ENCODE measurements around the gene CLSTN1.
"Not testable (repeated sequence)": the region's sequence is repeated elsewhere in the genome, so short reads cannot be mapped to it uniquely, and the experiment has no call there.

CLSTN1 gene

DNA sequence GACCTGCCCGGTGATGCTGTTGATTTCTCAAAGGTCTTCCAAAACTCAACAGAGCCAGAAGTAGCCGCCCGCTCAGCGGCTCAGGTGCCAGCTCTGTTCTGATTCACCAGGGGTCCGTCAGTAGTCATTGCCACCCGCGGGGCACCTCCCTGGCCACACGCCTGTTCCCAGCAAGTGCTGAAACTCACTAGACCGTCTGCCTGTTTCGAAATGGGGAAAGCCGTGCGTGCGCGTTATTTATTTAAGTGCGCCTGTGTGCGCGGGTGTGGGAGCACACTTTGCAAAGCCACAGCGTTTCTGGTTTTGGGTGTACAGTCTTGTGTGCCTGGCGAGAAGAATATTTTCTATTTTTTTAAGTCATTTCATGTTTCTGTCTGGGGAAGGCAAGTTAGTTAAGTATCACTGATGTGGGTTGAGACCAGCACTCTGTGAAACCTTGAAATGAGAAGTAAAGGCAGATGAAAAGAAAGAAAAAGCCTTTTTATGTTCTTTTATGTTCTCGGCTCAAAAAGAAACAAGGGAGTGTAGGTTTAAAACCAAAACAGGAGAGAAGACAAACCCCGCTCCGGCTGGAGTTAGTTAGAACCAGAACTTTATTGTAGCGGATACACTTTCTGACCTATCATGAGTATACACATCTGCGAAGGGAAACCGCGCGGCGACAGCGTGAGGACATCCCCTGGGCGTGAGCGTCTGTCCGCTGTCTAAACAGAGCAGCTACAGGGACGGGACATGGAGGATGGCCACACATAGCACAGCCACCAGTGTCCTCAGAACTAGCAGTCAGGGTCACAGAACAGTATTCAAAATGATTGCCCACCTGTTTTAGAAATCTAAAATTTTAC, 95.1 kb downstream of the CLSTN1 start:
- peak; percentile 61 for DNase-seq (ENCODE audit: low spot score)

DNA sequence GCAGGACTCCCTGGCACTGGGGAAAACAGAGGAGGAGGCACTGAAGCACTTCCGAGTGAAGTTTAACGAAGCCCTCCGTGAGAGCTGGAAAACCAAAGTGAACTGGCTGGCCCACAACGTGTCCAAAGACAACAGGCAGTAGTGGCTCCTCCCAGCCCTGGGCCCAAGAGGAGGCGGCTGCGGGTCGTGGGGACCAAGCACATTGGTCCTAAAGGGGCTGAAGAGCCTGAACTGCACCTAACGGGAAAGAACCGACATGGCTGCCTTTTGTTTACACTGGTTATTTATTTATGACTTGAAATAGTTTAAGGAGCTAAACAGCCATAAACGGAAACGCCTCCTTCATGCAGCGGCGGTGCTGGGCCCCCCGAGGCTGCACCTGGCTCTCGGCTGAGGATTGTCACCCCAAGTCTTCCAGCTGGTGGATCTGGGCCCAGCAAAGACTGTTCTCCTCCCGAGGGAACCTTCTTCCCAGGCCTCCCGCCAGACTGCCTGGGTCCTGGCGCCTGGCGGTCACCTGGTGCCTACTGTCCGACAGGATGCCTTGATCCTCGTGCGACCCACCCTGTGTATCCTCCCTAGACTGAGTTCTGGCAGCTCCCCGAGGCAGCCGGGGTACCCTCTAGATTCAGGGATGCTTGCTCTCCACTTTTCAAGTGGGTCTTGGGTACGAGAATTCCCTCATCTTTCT, 96.7 kb downstream of the CLSTN1 start:
- no peak for DNase-seq (ENCODE audit: low spot score)

DNA sequence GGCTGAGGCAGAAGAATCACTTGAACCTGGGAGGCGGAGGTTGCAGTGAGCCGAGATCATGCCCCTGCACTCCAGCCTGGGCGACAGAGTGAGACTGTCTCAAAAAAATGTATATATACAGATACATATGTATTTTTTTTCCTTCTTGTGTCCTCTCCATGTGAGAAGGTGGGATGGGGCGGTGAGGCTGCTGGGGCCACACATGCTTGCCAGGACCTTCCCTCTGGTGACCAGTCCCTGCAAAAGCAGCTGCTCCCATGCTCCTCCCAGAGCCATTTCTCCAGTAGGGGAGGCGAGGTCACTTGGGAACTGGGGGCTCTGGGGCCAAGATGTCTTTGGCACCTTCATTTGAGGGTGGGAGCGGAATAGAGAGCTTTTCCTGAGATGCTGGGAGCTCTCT, 97.4 kb downstream of the CLSTN1 start:
- no peak for DNase-seq (ENCODE audit: low spot score)

DNA sequence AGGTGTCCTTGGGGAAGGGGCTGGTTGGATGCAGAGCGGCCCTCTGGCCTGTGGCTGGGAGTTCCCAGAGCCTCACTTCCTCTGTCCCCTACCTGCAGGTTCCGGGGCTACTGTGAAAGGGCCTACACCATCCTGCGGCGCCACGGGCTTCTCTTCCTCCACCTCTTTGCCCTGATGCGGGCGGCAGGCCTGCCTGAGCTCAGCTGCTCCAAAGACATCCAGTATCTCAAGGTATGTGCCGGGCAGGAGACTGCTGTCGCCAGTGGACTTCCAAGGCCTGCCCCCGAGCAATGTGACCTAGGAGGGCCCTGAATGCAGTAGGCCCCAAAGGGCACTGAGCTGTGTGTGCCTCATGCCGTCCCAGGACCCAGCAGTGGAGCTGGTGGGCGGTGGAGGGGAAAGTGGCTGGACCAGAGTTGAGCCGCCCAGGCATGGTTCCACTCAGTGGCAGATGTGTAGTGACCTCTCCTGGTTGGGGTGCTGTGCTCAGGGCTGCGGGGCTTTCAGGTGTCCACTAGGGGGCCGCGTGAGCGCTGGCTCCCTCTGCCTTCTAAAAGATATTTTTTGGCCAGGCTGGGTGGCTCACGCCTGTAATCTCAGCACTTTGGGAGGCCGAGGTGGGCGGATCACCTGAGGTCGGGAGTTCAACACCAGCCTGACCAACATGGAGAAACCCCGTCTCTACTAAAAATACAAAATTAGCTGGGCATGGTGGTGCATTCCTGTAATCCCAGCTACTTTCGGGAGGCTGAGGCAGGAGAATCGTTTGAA, 98.9 kb downstream of the CLSTN1 start:
- DNase-seq (ENCODE audit: low spot score): peak; percentile 73

DNA sequence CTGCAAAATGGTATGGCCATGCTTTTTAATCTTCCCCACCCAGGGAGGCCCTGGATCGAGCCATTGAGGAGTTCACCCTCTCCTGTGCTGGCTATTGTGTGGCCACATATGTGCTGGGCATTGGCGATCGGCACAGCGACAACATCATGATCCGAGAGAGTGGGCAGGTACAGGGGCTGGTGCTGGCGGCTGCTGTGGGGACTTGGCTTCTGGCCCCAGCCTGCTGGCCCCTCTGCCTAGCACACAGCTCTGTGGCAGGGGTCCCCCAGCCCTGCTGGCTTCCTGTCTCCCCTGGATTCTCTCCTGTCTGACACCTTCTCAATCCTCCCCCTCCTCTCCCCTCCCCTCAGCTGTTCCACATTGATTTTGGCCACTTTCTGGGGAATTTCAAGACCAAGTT, 99.8 kb downstream of the CLSTN1 start:
- no peak for DNase-seq (ENCODE audit: low spot score)

DNA sequence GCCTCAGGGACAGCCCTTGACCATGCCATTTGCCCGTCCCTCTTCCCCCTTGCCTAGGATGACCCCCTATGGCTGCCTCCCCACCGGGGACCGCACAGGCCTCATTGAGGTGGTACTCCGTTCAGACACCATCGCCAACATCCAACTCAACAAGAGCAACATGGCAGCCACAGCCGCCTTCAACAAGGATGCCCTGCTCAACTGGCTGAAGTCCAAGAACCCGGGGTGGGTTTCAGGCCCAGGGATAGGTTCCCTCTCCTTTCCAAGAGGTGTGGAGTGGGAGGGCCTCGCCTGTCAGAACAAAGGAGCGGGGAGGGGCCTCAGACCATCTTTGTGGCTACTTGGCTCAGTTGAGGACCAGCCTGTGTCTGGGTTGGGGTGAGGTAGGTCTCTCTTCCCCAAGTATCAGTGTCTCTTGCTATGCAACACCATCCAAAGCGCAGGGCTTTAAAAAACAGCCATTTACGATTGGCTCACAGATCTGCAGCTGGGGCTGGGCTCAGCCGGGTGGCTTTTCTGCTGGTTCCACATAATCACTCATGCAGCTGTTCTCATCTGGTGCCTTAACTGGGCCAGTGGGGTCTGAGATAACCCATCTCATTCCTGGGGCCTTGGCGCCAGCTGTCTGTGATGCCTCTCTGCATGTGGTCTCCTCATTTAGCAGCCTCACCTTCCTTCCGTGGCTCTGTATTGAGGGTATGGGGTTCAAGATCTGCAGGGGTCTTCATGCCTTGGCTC, 100.5 kb downstream of the CLSTN1 start:
- no peak for DNase-seq (ENCODE audit: low spot score)

DNA sequence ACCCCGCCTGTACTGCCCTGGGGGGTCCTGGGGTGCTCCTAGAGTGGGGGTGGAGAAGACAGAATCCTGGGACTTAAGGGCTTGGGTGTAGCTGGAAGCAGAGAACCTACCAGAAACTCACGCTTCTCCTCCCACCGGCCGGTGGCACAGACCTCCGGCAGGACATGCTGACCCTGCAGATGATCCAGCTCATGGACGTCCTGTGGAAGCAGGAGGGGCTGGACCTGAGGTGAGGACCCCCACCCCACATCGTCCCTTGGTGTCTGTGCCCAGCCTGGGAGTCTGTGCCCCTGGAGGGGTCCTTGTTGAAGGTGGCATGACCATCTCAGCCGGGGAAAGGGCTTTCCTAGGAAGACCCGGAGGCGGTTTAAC, 101.4 kb downstream of the CLSTN1 start:
- no peak for DNase-seq (ENCODE audit: low spot score)

DNA sequence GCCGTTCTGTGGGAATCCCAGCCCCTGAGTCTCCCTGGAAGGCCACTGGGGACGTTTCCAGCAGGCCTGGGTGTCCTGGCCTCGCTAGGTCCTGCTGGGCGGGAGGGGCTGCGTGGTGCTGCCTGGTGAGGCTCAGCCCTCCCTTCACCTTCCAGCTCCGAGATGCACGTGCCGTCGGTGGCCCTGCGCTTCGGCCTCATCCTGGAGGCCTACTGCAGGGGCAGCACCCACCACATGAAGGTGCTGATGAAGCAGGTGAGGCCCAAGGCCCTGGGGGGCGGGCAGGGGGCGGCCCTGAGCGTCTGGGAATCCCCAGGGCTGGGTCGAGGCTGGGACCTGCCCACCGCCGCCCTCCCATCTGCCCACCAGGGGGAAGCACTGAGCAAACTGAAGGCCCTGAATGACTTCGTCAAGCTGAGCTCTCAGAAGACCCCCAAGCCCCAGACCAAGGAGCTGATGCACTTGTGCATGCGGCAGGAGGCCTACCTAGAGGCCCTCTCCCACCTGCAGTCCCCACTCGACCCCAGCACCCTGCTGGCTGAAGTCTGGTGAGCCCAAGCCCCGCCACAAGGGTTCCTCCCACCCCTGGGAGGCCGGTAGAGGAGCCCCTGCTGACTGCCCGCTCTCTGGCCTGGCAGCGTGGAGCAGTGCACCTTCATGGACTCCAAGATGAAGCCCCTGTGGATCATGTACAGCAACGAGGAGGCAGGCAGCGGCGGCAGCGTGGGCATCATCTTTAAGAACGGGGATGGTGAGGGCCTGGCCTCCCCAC, 102.0 kb downstream of the CLSTN1 start:
- peak; percentile 67 for DNase-seq (ENCODE audit: low spot score)

DNA sequence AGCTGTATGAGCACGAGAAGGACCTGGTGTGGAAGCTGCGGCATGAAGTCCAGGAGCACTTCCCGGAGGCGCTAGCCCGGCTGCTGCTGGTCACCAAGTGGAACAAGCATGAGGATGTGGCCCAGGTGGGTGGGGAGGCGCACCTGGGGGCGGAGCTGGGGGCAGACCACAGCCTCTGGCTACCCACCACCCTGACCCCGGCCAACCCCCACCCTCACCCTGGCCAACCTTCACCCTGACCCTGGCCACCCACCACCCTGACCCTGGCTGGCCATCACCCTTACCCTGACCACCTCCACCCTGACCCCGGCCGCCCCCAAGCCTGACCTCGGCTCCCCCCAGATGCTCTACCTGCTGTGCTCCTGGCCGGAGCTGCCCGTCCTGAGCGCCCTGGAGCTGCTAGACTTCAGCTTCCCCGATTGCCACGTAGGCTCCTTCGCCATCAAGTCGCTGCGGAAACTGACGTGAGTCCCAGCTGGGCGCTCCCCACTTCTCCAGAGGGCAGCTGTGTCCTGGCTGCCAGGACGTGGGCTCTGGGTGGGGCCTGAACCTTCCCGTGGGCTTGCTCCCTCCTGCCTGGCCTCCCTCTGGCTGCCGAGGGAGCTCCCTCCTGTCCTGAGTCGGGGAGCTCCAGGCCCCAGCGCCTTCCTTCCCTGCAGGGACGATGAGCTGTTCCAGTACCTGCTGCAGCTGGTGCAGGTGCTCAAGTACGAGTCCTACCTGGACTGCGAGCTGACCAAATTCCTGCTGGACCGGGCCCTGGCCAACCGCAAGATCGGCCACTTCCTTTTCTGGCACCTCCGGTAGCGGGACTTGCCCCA, 102.8 kb downstream of the CLSTN1 start:
- no peak for DNase-seq (ENCODE audit: low spot score)

DNA sequence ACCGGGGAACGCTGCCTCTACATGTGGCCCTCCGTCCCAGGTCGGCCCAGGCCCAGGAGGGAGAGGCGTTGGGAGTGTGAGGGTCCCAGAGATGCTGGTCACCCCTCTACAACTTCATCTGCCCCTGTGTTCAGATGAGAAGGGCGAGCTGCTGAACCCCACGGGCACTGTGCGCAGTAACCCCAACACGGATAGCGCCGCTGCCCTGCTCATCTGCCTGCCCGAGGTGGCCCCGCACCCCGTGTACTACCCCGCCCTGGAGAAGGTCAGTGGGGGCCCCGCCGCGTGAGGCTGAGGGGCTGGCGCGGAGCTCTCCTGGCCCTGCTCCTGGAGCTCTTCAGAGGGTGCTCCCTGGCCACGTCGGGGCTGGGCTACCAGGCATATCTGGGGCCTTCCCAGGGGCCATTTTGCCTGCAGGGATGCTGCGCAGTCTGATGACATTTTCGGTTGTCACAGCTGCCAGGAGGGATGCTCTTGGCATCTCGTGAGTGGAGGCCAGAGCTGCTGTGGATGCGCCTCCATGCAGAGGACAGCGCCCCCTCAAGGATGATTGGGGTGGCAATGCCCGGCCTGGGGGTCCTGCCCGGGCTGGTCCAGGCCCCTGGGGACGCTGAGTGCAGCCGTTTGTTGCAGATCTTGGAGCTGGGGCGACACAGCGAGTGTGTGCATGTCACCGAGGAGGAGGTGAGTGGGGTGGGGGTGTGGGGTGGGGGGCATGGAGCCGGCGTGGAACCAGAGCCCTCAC, 103.6 kb downstream of the CLSTN1 start:
- DNase-seq (ENCODE audit: low spot score): no peak

DNA sequence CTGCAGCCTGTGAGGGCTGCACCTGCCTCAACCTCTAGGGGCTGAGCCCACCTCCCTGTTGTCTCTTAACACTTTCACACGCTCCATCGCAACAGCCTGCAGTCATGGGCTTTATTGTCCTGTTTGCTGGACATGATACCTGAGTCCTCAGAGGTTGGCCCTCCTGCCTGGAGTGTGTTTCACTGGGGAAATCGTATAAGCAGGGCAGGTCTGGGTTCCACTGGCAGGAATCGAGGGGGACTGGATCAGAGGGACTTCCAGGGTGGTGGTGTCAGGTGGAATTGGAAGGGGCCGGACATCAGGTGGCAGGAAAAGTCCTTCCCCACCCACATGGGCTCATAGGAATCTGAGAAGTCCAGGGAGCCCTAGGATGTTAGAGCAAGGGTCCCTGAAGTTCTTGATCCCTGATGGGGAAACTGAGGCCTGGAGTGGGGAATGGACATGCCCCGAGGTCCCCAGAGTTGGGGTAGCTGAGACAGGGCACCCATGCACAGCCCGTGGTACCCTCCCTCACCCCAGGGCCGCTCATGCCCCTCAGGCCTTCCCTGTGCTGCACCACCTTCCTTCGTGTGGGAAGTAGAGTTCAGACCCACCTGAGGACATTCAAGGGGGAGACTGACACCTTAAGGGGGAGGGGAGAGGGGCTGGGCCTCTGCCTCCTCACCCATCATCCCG, 105.6 kb downstream of the CLSTN1 start:
- no peak for DNase-seq (ENCODE audit: low spot score)

DNA sequence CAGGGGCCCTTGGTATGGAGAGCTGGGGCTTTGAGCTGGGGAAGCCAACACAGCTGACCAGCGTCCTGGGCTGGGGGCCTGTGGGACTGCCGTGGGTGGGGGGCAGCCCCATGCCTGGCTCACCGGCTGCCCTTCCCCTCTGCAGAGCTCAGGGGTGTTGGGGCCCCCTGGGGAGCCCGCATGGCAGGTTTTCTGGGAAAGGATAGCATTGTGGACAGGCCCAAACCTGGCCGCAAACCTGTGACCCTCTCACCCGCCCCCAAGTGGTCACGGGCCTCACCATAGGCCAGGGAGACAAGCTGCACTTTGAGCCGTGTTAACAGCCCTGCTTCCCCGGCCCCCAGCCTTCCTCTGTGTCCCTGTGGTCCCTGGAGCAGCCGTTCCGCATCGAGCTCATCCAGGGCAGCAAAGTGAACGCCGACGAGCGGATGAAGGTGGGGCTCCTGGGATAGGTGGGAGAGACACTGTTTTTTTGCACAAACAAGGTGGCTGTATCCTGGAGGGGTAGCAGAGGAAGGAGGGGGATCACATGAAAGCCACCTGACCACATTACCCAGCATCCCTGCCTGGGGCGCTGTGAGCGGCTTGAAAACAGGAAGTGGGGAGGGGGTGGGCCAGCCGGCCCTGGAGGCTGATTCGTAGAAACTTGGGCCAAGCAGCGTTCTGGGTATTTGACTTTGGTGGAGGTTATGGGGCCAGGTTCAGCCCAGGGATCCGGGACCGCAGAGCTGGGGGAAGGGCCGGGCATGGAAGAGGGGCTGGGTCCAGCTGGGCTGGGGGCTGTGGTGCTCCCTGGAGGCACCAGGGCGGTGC, 106.4 kb downstream of the CLSTN1 start:
- DNase-seq (ENCODE audit: low spot score): peak; percentile 95

DNA sequence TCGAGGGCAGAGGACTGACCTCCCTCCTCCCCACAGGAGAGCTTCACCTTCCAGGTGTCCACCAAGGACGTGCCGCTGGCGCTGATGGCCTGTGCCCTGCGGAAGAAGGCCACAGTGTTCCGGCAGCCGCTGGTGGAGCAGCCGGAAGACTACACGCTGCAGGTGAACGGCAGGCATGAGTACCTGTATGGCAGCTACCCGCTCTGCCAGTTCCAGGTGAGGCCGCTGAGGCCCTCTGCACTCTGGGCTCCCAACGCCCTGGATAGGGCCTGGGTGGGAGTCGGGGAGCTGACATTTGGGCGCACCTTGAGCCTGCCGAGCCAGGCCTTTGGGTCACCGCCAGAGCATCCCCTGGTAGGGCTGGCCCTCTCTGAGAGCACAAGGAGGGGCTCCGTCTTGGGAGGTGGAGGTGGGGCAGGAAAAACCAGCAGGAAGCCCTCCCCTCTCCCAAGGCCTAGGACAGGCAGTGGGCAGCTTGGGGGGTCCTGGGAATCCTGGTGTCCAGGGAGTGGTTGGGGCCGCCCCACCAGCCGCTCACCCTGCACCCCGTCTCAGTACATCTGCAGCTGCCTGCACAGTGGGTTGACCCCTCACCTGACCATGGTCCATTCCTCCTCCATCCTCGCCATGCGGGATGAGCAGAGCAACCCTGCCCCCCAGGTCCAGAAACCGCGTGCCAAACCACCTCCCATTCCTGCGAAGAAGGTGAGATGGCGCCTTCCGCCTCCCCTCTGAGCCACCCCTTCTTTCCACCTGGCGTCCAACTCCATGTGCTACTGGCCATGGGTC, 107.2 kb downstream of the CLSTN1 start:
- DNase-seq (ENCODE audit: low spot score): no peak

DNA sequence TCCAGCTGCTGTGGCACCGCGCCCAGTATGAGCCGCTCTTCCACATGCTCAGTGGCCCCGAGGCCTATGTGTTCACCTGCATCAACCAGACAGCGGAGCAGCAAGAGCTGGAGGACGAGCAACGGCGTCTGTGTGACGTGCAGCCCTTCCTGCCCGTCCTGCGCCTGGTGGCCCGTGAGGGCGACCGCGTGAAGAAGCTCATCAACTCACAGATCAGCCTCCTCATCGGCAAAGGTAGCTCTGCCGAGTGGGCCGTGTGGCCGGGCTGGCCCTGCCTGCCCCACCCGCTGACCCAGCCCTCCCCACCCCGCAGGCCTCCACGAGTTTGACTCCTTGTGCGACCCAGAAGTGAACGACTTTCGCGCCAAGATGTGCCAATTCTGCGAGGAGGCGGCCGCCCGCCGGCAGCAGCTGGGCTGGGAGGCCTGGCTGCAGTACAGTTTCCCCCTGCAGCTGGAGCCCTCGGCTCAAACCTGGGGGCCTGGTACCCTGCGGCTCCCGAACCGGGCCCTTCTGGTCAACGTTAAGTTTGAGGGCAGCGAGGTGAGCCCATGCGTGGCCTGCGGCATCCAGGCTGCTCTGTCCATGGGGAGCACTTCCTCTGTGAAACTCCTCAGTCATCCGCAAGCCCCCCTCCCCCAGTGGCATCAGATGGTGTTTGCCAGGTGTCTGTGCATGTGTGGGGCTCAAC, 108.1 kb downstream of the CLSTN1 start:
- peak; percentile 54 for DNase-seq (ENCODE audit: low spot score)

DNA sequence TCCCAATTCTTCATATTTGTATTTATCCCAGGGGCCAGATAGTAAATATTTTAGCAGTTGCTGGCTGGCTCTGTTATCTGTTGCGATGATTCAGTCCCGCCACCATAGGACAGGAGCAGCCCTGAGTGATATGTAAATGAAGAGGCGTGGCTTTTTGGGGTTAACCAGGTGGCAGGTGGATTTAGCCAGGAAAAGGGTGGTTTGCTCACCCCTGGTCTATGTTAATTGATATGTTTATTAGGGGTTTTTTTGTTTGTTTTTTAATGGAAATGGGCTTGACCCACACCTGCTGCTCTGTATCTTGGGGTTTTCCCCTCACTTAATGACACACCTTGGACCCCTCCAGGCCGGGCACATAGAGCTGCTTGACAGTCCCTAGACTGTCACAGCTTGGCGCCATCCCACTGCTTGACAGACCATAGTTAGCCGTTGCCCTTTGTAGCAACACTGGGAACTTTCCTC, 109.5 kb downstream of the CLSTN1 start:
- DNase-seq (ENCODE audit: low spot score): peak; percentile 62

DNA sequence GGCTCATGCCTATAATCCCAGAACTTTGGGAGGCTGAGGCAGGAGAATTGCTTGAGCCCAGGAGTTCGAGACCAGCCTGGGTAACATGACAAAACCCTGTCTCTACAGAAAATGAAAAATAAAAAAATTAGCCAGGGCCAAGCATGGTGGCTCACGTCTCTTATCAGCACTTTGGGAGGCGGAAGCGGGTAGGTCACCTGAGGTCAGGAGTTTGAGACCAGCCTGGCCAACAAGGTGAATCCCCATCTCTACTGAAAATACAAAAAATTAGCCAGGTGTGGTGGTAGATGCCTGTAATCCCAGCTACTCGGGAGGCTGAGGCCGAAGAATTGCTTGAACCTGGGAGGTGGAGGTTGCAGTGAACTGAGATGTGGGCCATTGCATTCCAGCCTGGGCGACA, 111.0 kb downstream of the CLSTN1 start:
- not testable (repeated sequence) for DNase-seq (ENCODE audit: low spot score)

Measured in CD4-positive, alpha-beta T cell treated with Interleukin-6 at 100 ng/mL for 8 hours (primary cell).